GM19467 (cell line): ENCODE results near the gene DIP2C.
"Not testable (repeated sequence)": the region's sequence is repeated elsewhere in the genome, so short reads cannot be mapped to it uniquely, and the experiment has no call there.

Source experiments
- ATAC-seq: cut with Tn5 transposase; IDR thresholded peaks from one replicate; pipeline ENCODE4 v1.9.1; 2021; ENCODE audit warnings: mild to moderate bottlenecking, moderate library complexity; ENCODE audit not compliant: unreplicated experiment

Gene DIP2C

GRCh38 chr10:600876-601659 lies 88.4 kb downstream of the DIP2C start:
- no peak for ATAC-seq

- ATAC-seq: no peak
These were observed 89.2 kb downstream of the DIP2C start for GRCh38 chr10:600234-600633.

- no peak for ATAC-seq
These were observed 89.7 kb downstream of the DIP2C start for GRCh38 chr10:599767-600166.

- ATAC-seq: no peak
These were observed 90.9 kb downstream of the DIP2C start for GRCh38 chr10:598415-599170.

GRCh38 chr10:597976-598375 lies 91.5 kb downstream of the DIP2C start:
- no peak for ATAC-seq

- ATAC-seq: no peak
These were observed 92.6 kb downstream of the DIP2C start for GRCh38 chr10:596725-597345.

GRCh38 chr10:596131-596530 lies 93.3 kb downstream of the DIP2C start:
- not testable (repeated sequence) for ATAC-seq

GRCh38 chr10:595473-595872 lies 94.0 kb downstream of the DIP2C start:
- no peak for ATAC-seq

GRCh38 chr10:594584-595270 lies 94.7 kb downstream of the DIP2C start:
- ATAC-seq: no peak

- no peak for ATAC-seq
These were observed 95.5 kb downstream of the DIP2C start for GRCh38 chr10:593901-594457.

GRCh38 chr10:593421-593820 lies 96.0 kb downstream of the DIP2C start:
- ATAC-seq: no peak

- no peak for ATAC-seq
These were observed 96.5 kb downstream of the DIP2C start for GRCh38 chr10:593016-593415.

GRCh38 chr10:591646-592045 lies 97.8 kb downstream of the DIP2C start:
- no peak for ATAC-seq

GRCh38 chr10:590721-591120 lies 98.7 kb downstream of the DIP2C start:
- ATAC-seq: no peak

GRCh38 chr10:589961-590680 lies 99.3 kb downstream of the DIP2C start:
- no peak for ATAC-seq

- no peak for ATAC-seq
These were observed 101.0 kb downstream of the DIP2C start for GRCh38 chr10:588246-589165.

GRCh38 chr10:586716-587115 lies 102.8 kb downstream of the DIP2C start:
- no peak for ATAC-seq

- ATAC-seq: no peak
These were observed 103.3 kb downstream of the DIP2C start for GRCh38 chr10:586151-586550.

- ATAC-seq: no peak
These were observed 104.0 kb downstream of the DIP2C start for GRCh38 chr10:585502-585901.
